Measurements from ENCODE around the gene LHB.
A peak's percentile ranks its signal among the peaks of the same experiment; 100 is the strongest.
"Not testable (repeated sequence)": the region's sequence is repeated elsewhere in the genome, so short reads cannot be mapped to it uniquely, and the experiment has no call there.

The LHB gene

GRCh38 chr19:49022116-49022515 is 5.2 kb upstream of the LHB start:
- TF ChIP-seq CTCF (conservative IDR thresholded peaks at IDR 0.05; ENCODE audit: low read depth, low read length), result no peak
- no peak overlapping the region for H3K4me3 ChIP-seq (ENCODE audit: low read depth, low read length)
- no peak for DNase-seq (ENCODE audit: low read depth)

DNA sequence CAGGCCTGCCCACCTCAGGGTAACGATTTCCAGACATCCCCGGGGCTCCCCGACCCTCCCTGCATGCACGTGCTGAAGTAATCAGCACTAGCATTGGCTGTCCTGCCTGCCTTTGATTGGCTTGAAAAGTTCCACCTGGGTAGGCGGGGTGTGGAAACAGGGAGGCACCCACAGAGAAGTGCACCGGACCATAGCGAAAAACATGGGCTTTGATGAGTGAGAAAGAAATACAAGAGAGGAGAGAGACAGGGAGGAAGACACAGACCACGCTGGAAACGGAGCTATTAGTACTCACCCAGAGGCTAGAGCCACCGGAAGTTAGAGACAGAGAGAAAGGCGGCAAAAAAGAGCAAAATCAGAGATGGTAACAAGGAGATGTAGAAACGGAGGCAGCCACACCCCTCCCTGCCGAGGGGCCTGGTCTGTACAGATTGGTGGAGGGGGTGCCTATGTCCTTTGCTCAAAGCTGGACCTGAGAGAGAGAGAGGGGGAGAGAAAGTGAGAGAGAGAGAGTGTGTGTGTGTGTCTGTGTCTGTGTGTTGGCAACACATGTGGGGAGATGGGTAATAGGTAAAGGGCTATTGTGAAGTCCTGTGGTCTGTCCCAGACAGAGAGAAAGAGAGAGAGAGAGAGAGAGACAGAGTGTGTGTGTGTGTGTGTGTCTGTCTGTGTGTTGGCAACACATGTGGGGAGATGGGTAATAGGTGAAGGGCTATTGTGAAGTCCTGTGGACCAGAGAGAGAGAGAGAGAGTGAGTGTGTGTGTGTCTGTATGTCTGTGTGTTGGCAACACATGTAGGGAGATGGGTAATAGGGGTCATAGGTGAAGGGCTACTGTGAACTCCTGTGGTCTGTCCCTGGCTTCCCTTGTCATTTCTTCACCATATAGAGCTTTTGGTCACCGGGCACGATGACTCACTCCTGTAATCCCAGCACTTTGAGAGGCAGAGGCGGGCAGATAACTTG is 4.3 kb upstream of the LHB start:
- TF ChIP-seq CTCF (conservative IDR thresholded peaks at IDR 0.05; ENCODE audit: low read depth, low read length), result no peak
- H3K4me3 ChIP-seq (ENCODE audit: low read depth, low read length), result no peak overlapping the region
- DNase-seq (ENCODE audit: low read depth), result peak; percentile 44

- no peak overlapping the region for H3K4me3 ChIP-seq (ENCODE audit: low read depth, low read length)
- no peak for DNase-seq (ENCODE audit: low read depth)
Observed at GRCh38 chr19:49020342-49020741, 3.5 kb upstream of the LHB start.

GRCh38 chr19:49019242-49019932 is 2.5 kb upstream of the LHB start:
- DNase-seq (ENCODE audit: low read depth), result peak; percentile 45
- H3K4me3 ChIP-seq (ENCODE audit: low read depth, low read length), result peak overlapping the region; percentile 47
- TF ChIP-seq CTCF (conservative IDR thresholded peaks at IDR 0.05; ENCODE audit: low read depth, low read length), result no peak

More at GRCh38 chr19:49020342-49020741, 3.5 kb upstream of the LHB start:
- no peak for TF ChIP-seq CTCF (conservative IDR thresholded peaks at IDR 0.05; ENCODE audit: low read depth, low read length)

- not testable (repeated sequence) for DNase-seq (ENCODE audit: low read depth)
Observed at GRCh38 chr19:49018388-49019241, 1.7 kb upstream of the LHB start.

DNA sequence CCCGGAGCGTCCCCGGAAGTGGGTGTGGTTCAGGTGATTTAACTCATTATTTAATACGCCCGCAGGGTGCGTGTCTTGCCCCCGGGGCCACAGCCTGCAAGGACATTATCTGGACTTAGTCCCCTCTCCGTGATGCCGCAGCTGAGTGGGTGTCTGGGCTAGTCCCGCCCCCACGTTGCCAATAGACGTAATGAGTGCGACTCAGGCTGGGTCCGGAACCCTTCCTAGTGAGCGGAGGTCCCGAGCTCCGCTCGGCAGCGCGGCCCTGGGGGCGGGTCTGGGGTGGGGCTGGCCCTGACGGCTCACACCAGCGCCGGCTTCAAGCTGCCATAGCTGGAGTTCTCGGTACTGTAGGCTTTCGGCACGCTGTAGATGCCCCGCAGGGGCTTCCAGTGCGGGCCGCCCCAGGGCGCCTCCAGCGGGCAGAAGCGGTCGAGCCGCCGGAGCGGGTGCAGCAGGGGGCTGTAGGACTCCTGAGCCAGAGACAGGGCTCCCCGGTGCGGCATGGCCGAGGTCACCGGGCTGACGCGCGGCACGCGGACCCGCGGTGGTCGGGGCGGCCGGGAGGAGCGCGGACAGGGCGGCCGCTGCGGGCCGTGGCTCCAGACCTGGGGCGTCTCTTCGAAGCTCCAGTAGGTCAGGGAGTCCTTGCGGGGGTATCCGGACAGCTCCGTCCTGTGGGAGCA is 918 bp upstream of the LHB start:
- peak; percentile 61 for TF ChIP-seq CTCF (conservative IDR thresholded peaks at IDR 0.05; ENCODE audit: low read depth, low read length)
- H3K4me3 ChIP-seq (ENCODE audit: low read depth, low read length), result peak overlapping the region; percentile 47
- peak; percentile 62 for DNase-seq (ENCODE audit: low read depth)

More at GRCh38 chr19:49018388-49019241, 1.7 kb upstream of the LHB start:
- H3K4me3 ChIP-seq (ENCODE audit: low read depth, low read length), result peak overlapping the region; percentile 47
